SK-N-SH (cell line): ENCODE measurements around the gene PRELID3B. TPM values are rescaled to one million over a fixed set of nuclear protein-coding genes. Genes with fewer than 3 reads are reported as not detected.

Experiments used
- CTCF ChIA-PET: fragments of 300-600, 350-600 bp; formaldehyde crosslinking; extraction: SDS; loops from one replicate; lab custom pipeline; 2021; lab: Yijun Ruan, JAX
- POLR2A ChIA-PET: fragments of 350-600 bp; sonication (Branson Sonifier 250); formaldehyde crosslinking; extraction: SDS; loops from one replicate; lab custom pipeline; 2020; ENCODE audit warnings: antibody characterized with exemption, inconsistent platforms; lab: Yijun Ruan, JAX
- DNase-seq: peaks from one replicate; pipeline ENCODE4 v3.0.0; 2012
- H2AFZ ChIP-seq: fragments of 200-600 bp; sonication (generic); 2 replicates; pipeline ENCODE4 v1.8.1; 2016; ENCODE audit warnings: antibody characterized with exemption, mild to moderate bottlenecking, low read depth
- H3F3A ChIP-seq: fragments of 200-600 bp; sonication (generic); replicated peaks from 2 replicates; pipeline ENCODE3; 2016; ENCODE audit warnings: antibody characterized with exemption, mild to moderate bottlenecking; ENCODE audit not compliant: insufficient read depth
- H3K27ac ChIP-seq, 2 experiments: fragments of 200-500 bp in 1 of 2; fragments of 200-600 bp in 1 of 2; sonication (Bioruptor generic) in 1 of 2; sonication (generic), shearing (Covaris generic) in 1 of 2; 2 replicates each; pipeline versions ENCODE4 v1.5.1 to v1.6.1; 2014 to 2016; ENCODE audit warnings: low read depth in 2 of 2, inconsistent platforms in 1 of 2, low read length in 1 of 2, mild to moderate bottlenecking in 1 of 2, mixed read lengths in 1 of 2
- H3K27me3 ChIP-seq: fragments of 200-600 bp; sonication (generic), shearing (Covaris generic); 2 replicates; pipeline ENCODE4 v1.6.1; 2016; ENCODE audit warnings: mixed run types; ENCODE audit not compliant: insufficient read depth
- H3K36me3 ChIP-seq, 2 experiments: fragments of 200-500 bp in 1 of 2; fragments of 200-600 bp in 1 of 2; sonication (Bioruptor generic) in 1 of 2; sonication (generic) in 1 of 2; replicated peaks in 1 of 2; 2 replicates each; pipeline versions ENCODE3 to v1.5.1; 2014 to 2016; ENCODE audit warnings: low read length in 1 of 2, mild to moderate bottlenecking in 1 of 2; ENCODE audit not compliant: insufficient read depth in 2 of 2, control insufficient read depth in 1 of 2
- H3K4me1 ChIP-seq, 2 experiments: fragments of 200-500 bp in 1 of 2; fragments of 200-600 bp in 1 of 2; sonication (Bioruptor generic) in 1 of 2; sonication (generic), shearing (Covaris generic) in 1 of 2; 2 replicates each; pipeline versions ENCODE4 v1.5.1 to v1.6.1; 2014 to 2016; ENCODE audit warnings: low read depth in 1 of 2, low read length in 1 of 2, mixed run types in 1 of 2; ENCODE audit not compliant: insufficient read depth in 2 of 2, control insufficient read depth in 1 of 2
- H3K4me2 ChIP-seq: fragments of 200-600 bp; sonication (generic), shearing (Covaris generic); 2 replicates; pipeline ENCODE4 v1.6.1; 2017; ENCODE audit warnings: mixed run types
- H3K4me3 ChIP-seq, 2 experiments: fragments of 200-500 bp in 1 of 2; fragments of 200-600 bp in 1 of 2; sonication (Bioruptor generic) in 1 of 2; sonication (generic), shearing (Covaris generic) in 1 of 2; 2 replicates each; pipeline versions ENCODE4 v1.5.1 to v1.8.1; 2014 to 2016; ENCODE audit warnings: low read depth in 2 of 2, inconsistent platforms in 1 of 2, low read length in 1 of 2, mild to moderate bottlenecking in 1 of 2, mixed read lengths in 1 of 2, moderate library complexity in 1 of 2
- H3K79me2 ChIP-seq: fragments of 200-600 bp; sonication (generic); 2 replicates; pipeline ENCODE4 v1.8.1; 2017; ENCODE audit warnings: mild to moderate bottlenecking; ENCODE audit not compliant: insufficient read depth
- H3K9ac ChIP-seq: fragments of 200-600 bp; sonication (generic); 2 replicates; pipeline ENCODE4 v1.6.1; 2017; ENCODE audit warnings: mixed run types
- H3K9me2 ChIP-seq: fragments of 200-600 bp; sonication (generic); 2 replicates; pipeline ENCODE4 v1.6.1; 2017; ENCODE audit warnings: mixed run types
- H3K9me3 ChIP-seq: fragments of 200-600 bp; sonication (generic); 2 replicates; pipeline ENCODE4 v1.6.1; 2017; ENCODE audit warnings: mixed run types, mild to moderate bottlenecking, moderate library complexity
- H4K20me1 ChIP-seq: fragments of 200-600 bp; sonication (generic); 2 replicates; pipeline ENCODE4 v1.6.1; 2017; ENCODE audit warnings: mild to moderate bottlenecking, mixed run types; ENCODE audit not compliant: insufficient read depth
- ELF1 ChIP-seq: IDR thresholded peaks from 2 replicates; pipeline ENCODE4 v1.4.0; 2012
- FOSL2 ChIP-seq: IDR thresholded peaks from 2 replicates; pipeline ENCODE4 v1.4.0; 2012; ENCODE audit warnings: low read depth, mild to moderate bottlenecking, moderate library complexity, borderline replicate concordance
- FOXJ3 ChIP-seq: sonication (generic); formaldehyde crosslinking; IDR thresholded peaks from 2 replicates; pipeline ENCODE4 v1.5.1; 2020; ENCODE audit warnings: mild to moderate bottlenecking, missing genetic modification reagents
- IRF3 ChIP-seq: fragments of 150-350 bp; IDR thresholded peaks from 2 replicates; pipeline ENCODE4 v1.6.1; 2016; ENCODE audit warnings: mild to moderate bottlenecking, low read depth, low read length
- MEF2A ChIP-seq: IDR thresholded peaks from 2 replicates; pipeline ENCODE4 v1.4.0; 2012; ENCODE audit warnings: low read depth, borderline replicate concordance
- MXI1 ChIP-seq: IDR thresholded peaks from 2 replicates; pipeline ENCODE4 v1.6.1; 2012; ENCODE audit warnings: mild to moderate bottlenecking, low read depth, low read length, improper control_type of control experiment
- NFIC ChIP-seq: IDR thresholded peaks from 2 replicates; pipeline ENCODE4 v1.4.0; 2012; ENCODE audit warnings: borderline replicate concordance
- PBX3 ChIP-seq: IDR thresholded peaks from 2 replicates; pipeline ENCODE4; 2012
- TAF1 ChIP-seq: IDR thresholded peaks from 2 replicates; pipeline ENCODE4 v1.6.1; 2012; ENCODE audit warnings: low read depth, mild to moderate bottlenecking, low read length, moderate library complexity, borderline replicate concordance
- TCF12 ChIP-seq: IDR thresholded peaks from 2 replicates; pipeline ENCODE4 v1.4.0; 2012
- YY1 ChIP-seq: IDR thresholded peaks from 2 replicates; pipeline ENCODE4 v1.4.0; 2012; ENCODE audit warnings: low read depth, mild to moderate bottlenecking
- WGBS: methylation state at CpG from one replicate; pipeline ENCODE4 v1.1.6; 2017; ENCODE audit warnings: low lambda C conversion rate; 5-methylcytosine and 5-hydroxymethylcytosine counted together
- polyA plus RNA-seq, 3 experiments: library from polyadenylated mRNA; depleted of rRNA; stranded (reverse); fragments of >200 nt; gene quantifications; 2 replicates each; pipeline ENCODE4 v1.2.3, GENCODE V29; 2012
- TF ChIP-seq, protein P1 (sequence below): fragments of 200-600 bp; sonication (generic); IDR thresholded peaks from 2 replicates; pipeline ENCODE4 v1.6.1; 2017; ENCODE audit warnings: antibody characterized with exemption, mild to moderate bottlenecking, moderate library complexity
- TF ChIP-seq, protein P2 (sequence below): IDR thresholded peaks from 2 replicates; pipeline ENCODE4 v1.4.0; 2012; ENCODE audit warnings: low read depth
- TF ChIP-seq, protein P3 (sequence below): IDR thresholded peaks from 2 replicates; pipeline ENCODE4 v1.4.0; 2012; ENCODE audit warnings: low read depth, borderline replicate concordance
- TF ChIP-seq, protein P4 (sequence below): fragments of 150-350 bp; IDR thresholded peaks from 2 replicates; pipeline ENCODE4 v1.6.1; 2017; ENCODE audit warnings: antibody characterized with exemption, low read length, low read depth, borderline replicate concordance

The PRELID3B gene
- polyA plus RNA-seq, 1 of the 3 experiments (the other 2 are of a cell fraction): 20.9 TPM

- H3F3A ChIP-seq: no peaks in the 10 kb centered on the region
- H3K9ac ChIP-seq: no peak overlapping the region
- H3K4me3 ChIP-seq: no peak overlapping the region
- no peak overlapping the region for H3K4me2 ChIP-seq
- H3K27ac ChIP-seq: no peak overlapping the region
- no peak for DNase-seq
- H3K27me3 ChIP-seq: no peaks in the 10 kb centered on the region
- 100% methylated on average over 3 of the region's 3 CpGs for WGBS
- H4K20me1 ChIP-seq: no peaks in the 10 kb centered on the region
- H3K9me2 ChIP-seq: no peaks in the 10 kb centered on the region
- no peaks in the 10 kb centered on the region for H3K9me3 ChIP-seq
- TF ChIP-seq TCF12 (no peak), MEF2A (no peak), ELF1 (no peak), TAF1 (no peak), PBX3 (no peak), NFIC (no peak), YY1 (no peak), FOXJ3 (no peak), IRF3 (no peak), MXI1 (no peak), FOSL2 (no peak)
- TF ChIP-seq, protein P1, sequence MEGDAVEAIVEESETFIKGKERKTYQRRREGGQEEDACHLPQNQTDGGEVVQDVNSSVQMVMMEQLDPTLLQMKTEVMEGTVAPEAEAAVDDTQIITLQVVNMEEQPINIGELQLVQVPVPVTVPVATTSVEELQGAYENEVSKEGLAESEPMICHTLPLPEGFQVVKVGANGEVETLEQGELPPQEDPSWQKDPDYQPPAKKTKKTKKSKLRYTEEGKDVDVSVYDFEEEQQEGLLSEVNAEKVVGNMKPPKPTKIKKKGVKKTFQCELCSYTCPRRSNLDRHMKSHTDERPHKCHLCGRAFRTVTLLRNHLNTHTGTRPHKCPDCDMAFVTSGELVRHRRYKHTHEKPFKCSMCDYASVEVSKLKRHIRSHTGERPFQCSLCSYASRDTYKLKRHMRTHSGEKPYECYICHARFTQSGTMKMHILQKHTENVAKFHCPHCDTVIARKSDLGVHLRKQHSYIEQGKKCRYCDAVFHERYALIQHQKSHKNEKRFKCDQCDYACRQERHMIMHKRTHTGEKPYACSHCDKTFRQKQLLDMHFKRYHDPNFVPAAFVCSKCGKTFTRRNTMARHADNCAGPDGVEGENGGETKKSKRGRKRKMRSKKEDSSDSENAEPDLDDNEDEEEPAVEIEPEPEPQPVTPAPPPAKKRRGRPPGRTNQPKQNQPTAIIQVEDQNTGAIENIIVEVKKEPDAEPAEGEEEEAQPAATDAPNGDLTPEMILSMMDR: no peak
- TF ChIP-seq, protein P2, sequence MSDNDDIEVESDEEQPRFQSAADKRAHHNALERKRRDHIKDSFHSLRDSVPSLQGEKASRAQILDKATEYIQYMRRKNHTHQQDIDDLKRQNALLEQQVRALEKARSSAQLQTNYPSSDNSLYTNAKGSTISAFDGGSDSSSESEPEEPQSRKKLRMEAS: no peak
- TF ChIP-seq, protein P3, sequence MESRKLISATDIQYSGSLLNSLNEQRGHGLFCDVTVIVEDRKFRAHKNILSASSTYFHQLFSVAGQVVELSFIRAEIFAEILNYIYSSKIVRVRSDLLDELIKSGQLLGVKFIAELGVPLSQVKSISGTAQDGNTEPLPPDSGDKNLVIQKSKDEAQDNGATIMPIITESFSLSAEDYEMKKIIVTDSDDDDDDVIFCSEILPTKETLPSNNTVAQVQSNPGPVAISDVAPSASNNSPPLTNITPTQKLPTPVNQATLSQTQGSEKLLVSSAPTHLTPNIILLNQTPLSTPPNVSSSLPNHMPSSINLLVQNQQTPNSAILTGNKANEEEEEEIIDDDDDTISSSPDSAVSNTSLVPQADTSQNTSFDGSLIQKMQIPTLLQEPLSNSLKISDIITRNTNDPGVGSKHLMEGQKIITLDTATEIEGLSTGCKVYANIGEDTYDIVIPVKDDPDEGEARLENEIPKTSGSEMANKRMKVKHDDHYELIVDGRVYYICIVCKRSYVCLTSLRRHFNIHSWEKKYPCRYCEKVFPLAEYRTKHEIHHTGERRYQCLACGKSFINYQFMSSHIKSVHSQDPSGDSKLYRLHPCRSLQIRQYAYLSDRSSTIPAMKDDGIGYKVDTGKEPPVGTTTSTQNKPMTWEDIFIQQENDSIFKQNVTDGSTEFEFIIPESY: no peak
- TF ChIP-seq, protein P4, sequence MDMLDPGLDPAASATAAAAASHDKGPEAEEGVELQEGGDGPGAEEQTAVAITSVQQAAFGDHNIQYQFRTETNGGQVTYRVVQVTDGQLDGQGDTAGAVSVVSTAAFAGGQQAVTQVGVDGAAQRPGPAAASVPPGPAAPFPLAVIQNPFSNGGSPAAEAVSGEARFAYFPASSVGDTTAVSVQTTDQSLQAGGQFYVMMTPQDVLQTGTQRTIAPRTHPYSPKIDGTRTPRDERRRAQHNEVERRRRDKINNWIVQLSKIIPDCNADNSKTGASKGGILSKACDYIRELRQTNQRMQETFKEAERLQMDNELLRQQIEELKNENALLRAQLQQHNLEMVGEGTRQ: no peak
- H3K36me3 ChIP-seq: peaks cover 50 to 71% of the 10 kb centered on the region in 2 experiments
- ChIA-PET POLR2A (interaction anchor here (0.6 to 1.3 kb wide), 2 partner anchors 12 to 39 kb away, joined by 3 to 4 read pairs; partner anchors contain the start of genes ATP5F1E and NELFCD), CTCF (interaction anchor here (0.6 to 1.2 kb wide), 3 partner anchors 95 to 462 kb away, joined by 3 read pairs; no protein-coding TSS in a partner anchor)
- peaks cover 4% of the 10 kb centered on the region; the same call in 1 of the 2 replicates for H3K79me2 ChIP-seq
- no peak overlapping the region for H2AFZ ChIP-seq
- H3K4me1 ChIP-seq: peaks cover 0 to 13% of the 10 kb centered on the region in 2 experiments; a peak in 1 of 4 replicates
Observed at GRCh38 chr20:58992911-58993310, 49.7 kb downstream of the PRELID3B start.
